GM18858 (cell line): ENCODE data around the gene VPS72.

Source experiments
- ATAC-seq: cut with Tn5 transposase; IDR thresholded peaks from one replicate; pipeline ENCODE4 v1.9.1; 2021; ENCODE audit not compliant: unreplicated experiment

Gene VPS72

GRCh38 chr1:151146072-151146411, 44.0 kb downstream of the VPS72 start:
- no peak for ATAC-seq

DNA sequence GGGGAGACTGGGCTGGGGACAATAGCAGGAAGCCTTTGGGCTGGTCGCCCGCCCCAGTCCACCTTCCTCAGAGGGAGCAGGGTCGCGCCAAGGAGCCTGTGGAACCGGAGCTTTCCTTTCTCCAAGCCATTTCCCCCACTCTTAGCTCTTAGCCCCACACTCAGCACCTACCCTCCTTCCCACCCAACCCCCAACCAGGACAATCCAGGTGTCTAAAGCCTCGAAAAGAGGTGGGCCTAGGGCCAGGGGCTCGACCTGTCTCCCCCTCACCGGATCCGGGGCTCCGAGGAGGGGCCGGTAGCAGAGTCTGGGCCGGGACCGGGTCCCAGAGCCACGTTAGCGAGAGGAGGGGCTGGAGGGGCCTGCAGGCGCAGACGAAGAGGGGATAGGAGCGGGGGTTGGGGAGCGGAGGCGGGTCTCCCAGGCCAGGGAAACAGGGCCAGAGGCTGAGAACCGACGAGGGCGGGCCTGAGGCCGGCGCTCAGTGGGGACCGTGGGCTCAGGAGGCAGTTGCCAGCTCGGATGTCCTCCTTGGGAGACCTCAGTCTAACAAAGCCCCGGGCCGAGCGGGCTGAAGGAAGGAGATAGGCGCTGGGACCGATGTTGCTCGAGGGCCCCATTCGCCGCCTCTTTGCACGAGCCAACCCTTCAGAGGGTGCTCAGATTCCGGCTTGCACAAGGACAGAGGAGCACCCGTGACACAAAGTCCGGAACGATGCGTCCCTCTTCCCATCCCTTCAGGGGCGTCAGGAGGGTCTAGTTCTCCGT, 44.5 kb downstream of the VPS72 start:
- no peak for ATAC-seq

DNA sequence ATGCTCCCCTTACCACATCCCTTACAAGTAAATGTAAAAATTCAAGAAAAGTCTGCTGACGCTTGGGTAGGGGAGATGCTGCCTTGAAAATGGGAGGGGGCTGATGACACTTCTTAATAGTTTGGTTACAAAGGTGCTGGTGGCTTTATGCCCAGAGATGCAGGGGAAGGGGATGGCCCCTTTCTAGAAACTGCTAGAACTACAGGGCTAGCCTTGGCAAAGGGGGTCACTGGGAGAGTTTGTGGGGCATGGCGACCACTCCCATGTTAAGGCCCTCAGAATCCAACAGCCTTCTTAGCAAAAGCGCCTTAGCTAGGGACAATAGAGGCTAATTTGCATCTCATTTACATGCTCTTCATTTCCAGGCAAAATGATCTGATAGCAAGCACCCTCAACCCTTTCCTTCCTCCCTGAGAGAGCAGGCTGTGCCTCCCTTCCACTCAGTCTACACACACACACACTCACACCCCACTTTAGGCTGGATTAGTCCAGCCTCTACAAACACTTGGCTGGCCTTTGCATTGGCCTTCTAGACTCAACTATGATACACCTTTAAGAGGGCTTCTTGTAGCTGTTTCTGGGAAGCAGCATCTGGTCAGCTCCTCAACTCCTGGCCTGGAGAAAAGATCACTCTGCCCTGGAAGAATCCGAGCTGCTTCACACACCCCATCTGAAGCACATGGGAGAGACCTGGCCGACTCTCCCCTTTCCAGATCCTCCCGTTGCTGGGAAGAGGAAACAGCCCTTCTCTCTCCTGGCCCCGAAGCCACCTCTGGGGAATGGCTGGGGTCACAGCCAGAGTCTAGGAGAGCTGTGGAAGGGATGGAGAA, 45.3 kb downstream of the VPS72 start:
- ATAC-seq, result no peak

DNA sequence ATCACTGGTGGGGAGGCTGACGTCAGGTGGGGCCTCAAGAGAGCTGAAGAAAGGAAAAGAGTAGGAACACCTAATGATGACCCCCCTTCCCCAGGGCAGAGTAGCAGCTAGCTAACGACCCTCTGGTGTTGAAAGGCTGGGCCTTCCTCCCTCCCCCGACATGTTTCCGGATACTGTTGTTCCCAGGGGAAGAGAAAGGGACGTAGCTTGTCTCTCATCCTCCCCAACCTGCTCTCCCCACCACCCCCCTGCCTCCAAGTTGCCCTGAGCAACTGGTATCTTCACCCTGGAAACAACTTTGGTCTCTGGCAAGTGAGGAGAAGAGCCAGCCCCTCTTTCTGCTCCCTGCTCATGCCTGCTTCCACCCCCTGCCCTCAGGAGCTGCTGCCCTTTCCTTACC, 46.0 kb downstream of the VPS72 start:
- no peak for ATAC-seq

DNA sequence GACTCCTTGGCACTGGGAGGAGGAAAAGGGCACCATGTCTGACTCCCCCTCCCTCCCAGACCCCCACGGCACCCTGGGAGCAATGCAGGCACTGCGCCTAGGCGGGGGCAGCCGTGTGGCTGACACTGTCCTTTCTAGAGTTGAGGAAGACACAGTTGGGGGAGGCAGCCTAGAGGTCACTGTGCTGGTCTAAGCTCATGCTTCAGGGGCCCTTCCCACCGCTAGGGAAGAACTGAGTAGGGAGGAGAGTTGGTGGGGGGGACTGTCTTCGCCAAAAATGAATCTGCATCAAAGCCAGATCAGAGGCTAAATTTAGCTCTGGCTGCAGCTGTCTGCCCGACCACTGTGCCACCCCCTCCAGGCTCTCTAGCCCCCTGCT, 47.0 kb downstream of the VPS72 start:
- ATAC-seq, result no peak

- no peak for ATAC-seq
These were observed 47.5 kb downstream of the VPS72 start for GRCh38 chr1:151142411-151143056.

DNA sequence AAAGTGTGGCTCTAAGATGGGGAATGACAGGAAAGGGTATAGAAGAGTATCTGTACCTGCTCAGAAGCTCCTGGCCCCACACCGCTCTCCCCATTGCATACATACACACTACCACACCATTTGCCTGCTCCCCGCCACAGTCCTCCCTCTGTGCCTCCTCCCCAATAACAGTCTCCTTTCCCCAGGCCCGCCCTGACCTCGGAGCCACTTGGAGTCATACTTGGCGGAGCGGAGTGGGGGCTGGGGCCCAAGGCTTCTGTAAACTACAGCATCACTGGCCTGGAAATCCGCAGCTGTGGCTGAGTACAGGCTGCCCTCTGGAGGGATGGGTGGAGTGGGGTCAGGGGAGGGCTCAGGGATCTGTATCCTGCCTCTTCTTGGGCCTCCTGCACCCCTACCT, 52.2 kb downstream of the VPS72 start:
- ATAC-seq, result no peak

DNA sequence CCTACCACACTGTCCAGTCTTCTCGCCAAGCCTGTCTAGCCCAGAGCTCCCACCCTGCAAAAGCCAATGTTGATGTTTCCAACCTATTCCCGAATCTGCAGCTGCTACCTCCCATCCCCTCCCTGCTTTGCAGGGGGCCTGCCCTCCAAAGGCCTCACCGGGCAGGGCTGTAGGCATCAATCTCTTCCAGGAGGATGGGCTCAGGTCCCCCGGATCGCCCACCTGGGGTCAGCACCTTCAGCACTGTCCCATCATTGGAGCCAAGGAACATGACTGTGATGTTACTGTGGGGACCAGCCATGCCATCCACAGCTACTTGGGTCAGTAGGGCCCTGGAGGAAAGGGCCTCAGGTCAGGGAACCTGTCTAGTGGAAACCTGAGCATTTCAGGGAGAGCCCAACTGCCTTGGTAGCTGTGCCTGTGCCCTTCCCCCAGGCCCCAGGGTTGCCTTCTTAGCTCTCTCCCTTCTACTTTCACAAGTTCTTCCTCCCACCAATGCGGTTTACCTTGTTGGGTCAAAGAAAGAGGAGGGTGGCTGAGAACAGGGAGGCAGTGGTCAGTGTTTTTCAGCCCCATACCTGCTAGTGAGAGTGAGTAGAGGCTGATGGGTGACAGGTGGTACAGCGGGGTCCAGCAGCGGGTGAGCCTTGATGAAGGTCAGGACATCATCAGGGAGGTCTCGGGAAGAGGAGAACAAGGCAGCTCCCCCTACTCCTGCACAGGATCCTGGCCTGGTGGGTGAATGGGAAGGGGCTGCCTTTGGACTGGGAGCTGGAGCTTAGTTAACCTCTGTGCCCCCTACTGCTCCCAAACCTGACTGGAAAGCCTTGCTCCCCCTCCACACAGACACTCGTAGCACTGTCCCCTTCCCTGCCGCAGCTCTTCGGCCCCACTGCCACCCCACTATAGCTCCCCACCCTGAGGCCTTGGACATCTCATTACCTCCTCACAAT, 54.3 kb downstream of the VPS72 start:
- no peak for ATAC-seq

DNA sequence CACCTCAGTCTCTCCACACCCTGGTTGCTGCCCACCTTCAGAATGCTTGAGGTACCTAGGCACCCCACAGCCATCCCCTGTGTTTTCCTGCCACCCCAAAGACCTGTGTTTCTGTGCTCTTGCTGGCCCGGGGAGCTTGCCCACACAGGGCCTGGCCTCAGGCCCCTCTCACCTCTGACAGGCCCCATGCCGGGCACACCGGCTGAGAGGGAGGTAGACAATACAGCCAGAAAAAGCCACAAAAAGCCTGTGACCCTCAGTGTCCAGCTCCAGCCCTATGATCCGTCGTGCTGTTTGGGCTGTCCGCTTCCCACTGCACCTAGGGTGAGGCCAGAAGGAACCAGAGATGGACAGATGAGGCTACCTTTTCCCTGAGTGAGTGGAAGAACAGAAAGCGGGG, 55.0 kb downstream of the VPS72 start:
- no peak for ATAC-seq

DNA sequence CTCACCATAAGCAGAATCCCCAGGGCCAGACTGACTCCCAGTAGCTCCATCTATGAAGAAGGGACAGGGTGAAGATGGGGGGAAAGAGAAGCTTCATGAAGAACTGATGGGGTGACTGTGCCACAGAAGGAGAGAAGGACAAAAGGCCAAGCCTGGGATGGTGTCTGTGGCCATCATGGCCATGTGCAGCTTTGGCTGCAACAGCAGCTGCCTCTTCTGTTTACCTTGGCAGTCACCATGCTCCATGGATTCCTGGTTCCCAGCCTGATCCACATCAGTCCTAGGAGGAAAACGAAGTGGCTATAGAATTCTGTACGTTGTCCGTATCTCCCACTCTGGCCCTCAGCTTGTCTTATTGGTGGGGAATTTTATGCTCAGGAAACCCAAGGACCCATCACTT, 55.6 kb downstream of the VPS72 start:
- ATAC-seq, result no peak

DNA sequence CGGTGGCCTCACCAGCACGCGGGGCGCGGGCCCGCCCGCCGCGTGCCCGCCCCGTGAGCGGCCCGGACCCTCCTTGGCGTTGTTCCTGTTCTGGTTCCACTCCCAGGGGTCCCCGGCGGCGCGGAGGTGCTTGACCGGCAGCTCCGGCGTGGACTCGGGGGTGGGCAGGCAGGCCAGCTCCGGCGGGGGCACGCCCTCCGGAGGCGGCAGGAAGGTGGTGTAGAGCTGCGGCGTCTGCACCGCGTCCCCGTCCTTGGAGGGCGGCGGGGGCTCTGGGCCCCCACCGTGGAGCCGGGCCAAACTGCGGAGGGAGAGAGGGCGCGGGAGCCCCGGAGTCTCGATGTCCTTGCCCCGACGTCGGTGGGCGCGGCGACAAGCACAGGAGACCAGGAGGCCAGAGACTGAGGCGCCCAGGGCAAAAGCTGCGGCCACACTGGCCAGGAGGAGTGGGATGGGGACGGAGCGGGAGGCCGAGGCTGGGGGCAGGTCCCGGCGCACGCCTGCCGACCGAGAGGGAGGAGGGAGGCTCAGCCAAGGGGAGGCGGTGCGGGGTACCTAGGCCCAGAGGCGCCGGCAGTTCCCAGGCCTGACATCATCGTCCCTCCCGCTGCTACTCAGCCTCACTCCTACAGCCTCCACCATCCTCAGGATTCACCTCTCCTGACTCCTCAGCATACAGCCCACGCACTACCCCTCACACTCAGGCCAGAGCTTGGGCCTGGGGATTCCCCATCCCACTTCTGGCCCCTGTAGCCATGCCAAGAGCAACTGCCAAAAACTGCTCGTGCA, 56.8 kb downstream of the VPS72 start:
- ATAC-seq, result no peak

DNA sequence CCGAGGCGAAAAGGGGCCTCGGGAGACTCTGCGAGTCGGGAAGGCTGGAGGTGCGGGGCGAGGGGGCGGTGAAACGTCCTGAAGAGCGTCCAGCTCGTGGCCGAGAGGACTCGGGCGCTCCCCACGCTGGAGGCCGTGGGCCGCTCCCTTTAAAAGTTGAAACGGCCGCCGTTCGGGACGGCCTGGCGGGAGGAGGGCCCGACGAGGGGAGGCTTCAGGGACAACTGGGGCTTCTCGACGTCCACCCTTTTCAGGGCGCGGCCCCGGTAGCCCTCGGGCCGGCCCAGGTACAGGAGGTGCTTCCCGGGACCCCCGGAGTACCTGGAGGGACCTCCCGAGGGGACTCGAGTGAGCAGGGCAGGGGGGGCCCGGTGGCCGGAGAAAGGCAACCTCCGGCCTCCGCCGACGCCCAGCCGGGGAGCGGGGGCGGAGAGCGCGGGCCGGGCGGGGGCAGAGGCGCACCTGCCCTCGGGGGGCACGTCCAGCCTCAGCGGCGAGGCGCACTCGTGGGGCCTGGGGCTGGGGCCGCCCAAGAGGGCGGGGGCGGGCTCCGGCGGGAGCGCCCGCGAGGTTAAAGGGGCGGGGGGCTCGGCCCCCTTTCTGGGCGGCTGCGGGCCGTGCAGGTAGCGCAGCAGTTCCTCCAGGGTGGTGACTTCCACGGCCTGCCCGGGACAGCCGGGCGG, 57.5 kb downstream of the VPS72 start:
- no peak for ATAC-seq

DNA sequence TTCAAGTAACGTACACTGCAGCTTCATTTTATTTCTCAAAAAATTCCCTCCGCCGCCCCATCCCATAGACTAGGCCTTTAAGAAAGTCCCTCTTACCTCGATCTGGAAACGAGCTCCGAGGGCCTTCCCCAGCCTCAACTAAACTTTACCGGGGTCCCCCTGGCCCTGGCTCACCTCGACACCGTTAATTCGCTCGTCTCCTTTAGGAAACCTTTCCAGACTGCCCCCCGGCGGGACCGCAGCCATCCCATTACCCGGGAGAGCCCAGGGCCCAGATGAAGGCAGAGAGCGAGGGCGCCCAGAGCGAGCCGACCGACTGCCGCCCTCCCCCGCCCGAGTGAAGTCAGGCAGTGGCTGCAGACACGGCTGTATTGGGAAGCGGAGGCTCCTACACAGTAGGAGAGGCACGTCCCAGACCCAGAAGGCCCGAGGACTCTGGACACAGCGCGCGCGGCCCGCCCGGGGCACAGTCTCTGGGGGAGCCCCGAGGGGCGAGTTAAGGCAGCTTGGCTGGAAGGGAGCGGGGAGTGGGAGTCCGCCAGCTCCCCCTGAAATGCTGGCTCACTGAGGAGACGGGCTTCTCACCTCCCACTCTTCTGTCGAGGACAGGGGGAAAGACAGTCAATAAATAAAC, 58.2 kb downstream of the VPS72 start:
- no peak for ATAC-seq

GRCh38 chr1:151130987-151131586, 58.9 kb downstream of the VPS72 start:
- no peak for ATAC-seq

- ATAC-seq, result no peak
These were observed 61.2 kb downstream of the VPS72 start for GRCh38 chr1:151128800-151129199.
